ENCODE data around the gene TMEM117.

- TF ChIP-seq, protein P1, sequence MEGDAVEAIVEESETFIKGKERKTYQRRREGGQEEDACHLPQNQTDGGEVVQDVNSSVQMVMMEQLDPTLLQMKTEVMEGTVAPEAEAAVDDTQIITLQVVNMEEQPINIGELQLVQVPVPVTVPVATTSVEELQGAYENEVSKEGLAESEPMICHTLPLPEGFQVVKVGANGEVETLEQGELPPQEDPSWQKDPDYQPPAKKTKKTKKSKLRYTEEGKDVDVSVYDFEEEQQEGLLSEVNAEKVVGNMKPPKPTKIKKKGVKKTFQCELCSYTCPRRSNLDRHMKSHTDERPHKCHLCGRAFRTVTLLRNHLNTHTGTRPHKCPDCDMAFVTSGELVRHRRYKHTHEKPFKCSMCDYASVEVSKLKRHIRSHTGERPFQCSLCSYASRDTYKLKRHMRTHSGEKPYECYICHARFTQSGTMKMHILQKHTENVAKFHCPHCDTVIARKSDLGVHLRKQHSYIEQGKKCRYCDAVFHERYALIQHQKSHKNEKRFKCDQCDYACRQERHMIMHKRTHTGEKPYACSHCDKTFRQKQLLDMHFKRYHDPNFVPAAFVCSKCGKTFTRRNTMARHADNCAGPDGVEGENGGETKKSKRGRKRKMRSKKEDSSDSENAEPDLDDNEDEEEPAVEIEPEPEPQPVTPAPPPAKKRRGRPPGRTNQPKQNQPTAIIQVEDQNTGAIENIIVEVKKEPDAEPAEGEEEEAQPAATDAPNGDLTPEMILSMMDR (IDR thresholded peaks at IDR 0.05) = no peak
- TF ChIP-seq POLR2A (IDR thresholded peaks at IDR 0.05) (no peak), POLR2AphosphoS5 (IDR thresholded peaks at IDR 0.05) (no peak)
These were observed 319.5 kb downstream of the TMEM117 start for GRCh38 chr12:44155358-44155757.
